Suprapubic skin (tissue), 4 donors: ENCODE results near the gene SLC37A1. TPM values are rescaled to one million over a fixed set of nuclear protein-coding genes. Genes with fewer than 3 reads are reported as not detected.

Source experiments
- DNase-seq, 2 donors: peaks; one replicate each; pipeline ENCODE4 v3.0.0-alpha.2; 2019; ENCODE audit warnings: low spot score in 2 of 2
- H3K27ac ChIP-seq: fragments of 200-600 bp; sonication (generic); one replicate; pipeline ENCODE4 v1.5.1; 2019
- H3K27me3 ChIP-seq: fragments of 200-600 bp; sonication (generic); one replicate; pipeline ENCODE4 v1.5.1; 2019
- H3K36me3 ChIP-seq: fragments of 200-600 bp; sonication (generic); one replicate; pipeline ENCODE4 v1.5.1; 2019
- H3K4me1 ChIP-seq: fragments of 200-600 bp; sonication (generic); one replicate; pipeline ENCODE4 v1.5.1; 2019
- H3K4me3 ChIP-seq: fragments of 200-600 bp; sonication (generic); one replicate; pipeline ENCODE4 v1.5.1; 2019; ENCODE audit warnings: mild to moderate bottlenecking
- H3K9me3 ChIP-seq: fragments of 200-600 bp; sonication (generic); one replicate; pipeline ENCODE4 v1.5.1; 2019
- EP300 ChIP-seq: sonication (generic); formaldehyde crosslinking; IDR thresholded peaks from one replicate; pipeline ENCODE4 v1.6.1; 2017; ENCODE audit warnings: antibody characterized with exemption
- POLR2A ChIP-seq, 2 donors: fragments of 450-650 bp; IDR thresholded peaks; one replicate each; pipeline ENCODE4 v1.6.1; 2017; ENCODE audit warnings: antibody characterized with exemption in 2 of 2, mild to moderate bottlenecking in 2 of 2, moderate library complexity in 2 of 2
- POLR2AphosphoS5 ChIP-seq, 3 donors: sonication (generic); formaldehyde crosslinking; IDR thresholded peaks; one replicate each; pipeline ENCODE4 v1.6.1; 2017; ENCODE audit warnings: antibody characterized with exemption in 3 of 3
- WGBS: methylation state at CpG from one replicate; pipeline ENCODE4 v1.1.5; 2018; 5-methylcytosine and 5-hydroxymethylcytosine counted together
- total RNA-seq, 4 donors: library from RNA; depleted of rRNA; stranded (reverse); fragments of >200 nt; gene quantifications; one replicate each; pipeline ENCODE4 v1.1.0, GENCODE V29; 2016
- TF ChIP-seq, protein P1 (sequence below), 2 donors: fragments of 200-600 bp in 1 of 2; fragments of 450-650 bp in 1 of 2; sonication (generic) in 1 of 2; IDR thresholded peaks; one replicate each; pipeline ENCODE4 v1.5.1; 2016 to 2019; ENCODE audit warnings: antibody characterized with exemption in 2 of 2, mild to moderate bottlenecking in 1 of 2, moderate library complexity in 1 of 2

SLC37A1 gene
- total RNA-seq, 4 donors from 2014 or later = 10.2 to 23.1 (median 19.6) TPM

DNA sequence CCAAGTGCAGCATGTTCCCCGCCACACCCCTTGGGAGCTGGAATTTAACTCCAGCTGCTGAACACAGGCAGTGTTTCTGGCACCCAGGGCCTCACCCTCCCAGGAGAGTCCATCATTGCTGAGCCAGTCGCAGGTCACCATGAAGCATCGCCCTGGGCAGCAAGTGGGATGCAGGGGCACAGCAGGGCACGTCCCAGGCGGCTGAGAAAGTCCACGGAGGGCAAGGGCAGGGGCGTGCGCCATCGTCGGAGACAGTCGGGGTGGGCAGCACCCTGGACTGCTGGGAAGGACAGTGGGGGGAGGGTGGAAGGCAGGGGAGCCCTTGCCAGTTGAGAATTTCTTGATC is 70.6 kb downstream of the SLC37A1 start:
- Histone ChIP-seq H3K27ac (no peak overlapping the region), H3K9me3 (no peaks in the 10 kb centered on the region), H3K4me3 (no peak overlapping the region), H3K36me3 (no peaks in the 10 kb centered on the region), H3K27me3 (no peaks in the 10 kb centered on the region), H3K4me1 (peaks cover 9% of the 10 kb centered on the region)
- DNase-seq = peak in 1 of 2 donors; percentile 44
- 91% methylated on average over 10 of the region's 11 CpGs for WGBS
- no peak for TF ChIP-seq POLR2AphosphoS5 (IDR thresholded peaks at IDR 0.05)
- TF ChIP-seq, protein P1, sequence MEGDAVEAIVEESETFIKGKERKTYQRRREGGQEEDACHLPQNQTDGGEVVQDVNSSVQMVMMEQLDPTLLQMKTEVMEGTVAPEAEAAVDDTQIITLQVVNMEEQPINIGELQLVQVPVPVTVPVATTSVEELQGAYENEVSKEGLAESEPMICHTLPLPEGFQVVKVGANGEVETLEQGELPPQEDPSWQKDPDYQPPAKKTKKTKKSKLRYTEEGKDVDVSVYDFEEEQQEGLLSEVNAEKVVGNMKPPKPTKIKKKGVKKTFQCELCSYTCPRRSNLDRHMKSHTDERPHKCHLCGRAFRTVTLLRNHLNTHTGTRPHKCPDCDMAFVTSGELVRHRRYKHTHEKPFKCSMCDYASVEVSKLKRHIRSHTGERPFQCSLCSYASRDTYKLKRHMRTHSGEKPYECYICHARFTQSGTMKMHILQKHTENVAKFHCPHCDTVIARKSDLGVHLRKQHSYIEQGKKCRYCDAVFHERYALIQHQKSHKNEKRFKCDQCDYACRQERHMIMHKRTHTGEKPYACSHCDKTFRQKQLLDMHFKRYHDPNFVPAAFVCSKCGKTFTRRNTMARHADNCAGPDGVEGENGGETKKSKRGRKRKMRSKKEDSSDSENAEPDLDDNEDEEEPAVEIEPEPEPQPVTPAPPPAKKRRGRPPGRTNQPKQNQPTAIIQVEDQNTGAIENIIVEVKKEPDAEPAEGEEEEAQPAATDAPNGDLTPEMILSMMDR (IDR thresholded peaks at IDR 0.05) = no peak
- no peak for TF ChIP-seq EP300
- TF ChIP-seq POLR2A (IDR thresholded peaks at IDR 0.05) = no peak

- WGBS = 79% methylated on average over 10 of the region's 10 CpGs
- Histone ChIP-seq H3K9me3 (no peaks in the 10 kb centered on the region), H3K4me3 (no peak overlapping the region), H3K27me3 (peaks cover 2% of the 10 kb centered on the region), H3K36me3 (no peaks in the 10 kb centered on the region), H3K27ac (no peak overlapping the region), H3K4me1 (peaks cover 9% of the 10 kb centered on the region)
- TF ChIP-seq, protein P1 (IDR thresholded peaks at IDR 0.05) = no peak
- no peak for TF ChIP-seq EP300
- no peak for TF ChIP-seq POLR2A (IDR thresholded peaks at IDR 0.05)
- TF ChIP-seq POLR2AphosphoS5 (IDR thresholded peaks at IDR 0.05) = no peak
- peak in 1 of 2 donors; percentile 28 for DNase-seq
These were observed 72.2 kb downstream of the SLC37A1 start for GRCh38 chr21:42585881-42586280.

DNA sequence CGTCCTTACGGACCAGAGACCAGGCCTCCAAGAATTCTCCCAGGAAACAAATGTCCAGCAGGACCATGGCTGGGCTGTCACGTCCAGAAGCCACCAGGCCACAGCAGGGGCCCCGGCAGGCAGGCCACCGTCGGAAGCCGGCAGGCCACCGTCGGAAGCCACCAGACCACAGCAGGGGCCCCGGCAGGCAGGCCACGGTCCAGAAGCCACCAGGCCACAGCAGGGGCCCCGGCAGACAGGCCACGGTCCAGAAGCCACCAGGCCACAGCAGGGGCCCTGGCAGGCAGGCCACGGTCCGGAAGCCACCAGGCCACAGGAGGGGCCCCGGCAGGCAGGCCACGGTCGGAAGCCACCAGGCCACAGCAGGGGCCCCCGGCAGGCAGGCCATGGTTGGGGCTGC is 72.8 kb downstream of the SLC37A1 start:
- Histone ChIP-seq H3K27ac (no peak overlapping the region), H3K9me3 (no peaks in the 10 kb centered on the region), H3K27me3 (peaks cover 3% of the 10 kb centered on the region), H3K36me3 (no peaks in the 10 kb centered on the region), H3K4me3 (no peak overlapping the region), H3K4me1 (peaks cover 9% of the 10 kb centered on the region)
- TF ChIP-seq, protein P1 (IDR thresholded peaks at IDR 0.05) = no peak
- TF ChIP-seq POLR2A (IDR thresholded peaks at IDR 0.05) (no peak), EP300 (no peak), POLR2AphosphoS5 (IDR thresholded peaks at IDR 0.05) (no peak)
- DNase-seq = peak; percentile 36 to 45
- 93% methylated on average over 5 of the region's 19 CpGs for WGBS

GRCh38 chr21:42587036-42587435 is 73.4 kb downstream of the SLC37A1 start:
- peaks cover 3% of the 10 kb centered on the region for H3K27me3 ChIP-seq
- H3K36me3 ChIP-seq = no peaks in the 10 kb centered on the region
- peaks cover 9% of the 10 kb centered on the region for H3K4me1 ChIP-seq
- DNase-seq = peak; percentile 39 to 52
- 84% methylated on average over 15 of the region's 15 CpGs for WGBS
- no peak overlapping the region for H3K27ac ChIP-seq
- no peak overlapping the region for H3K4me3 ChIP-seq
- no peaks in the 10 kb centered on the region for H3K9me3 ChIP-seq
- TF ChIP-seq POLR2A (IDR thresholded peaks at IDR 0.05) (no peak), POLR2AphosphoS5 (IDR thresholded peaks at IDR 0.05) (no peak), EP300 (no peak)
- TF ChIP-seq, protein P1 (IDR thresholded peaks at IDR 0.05) = no peak

DNA sequence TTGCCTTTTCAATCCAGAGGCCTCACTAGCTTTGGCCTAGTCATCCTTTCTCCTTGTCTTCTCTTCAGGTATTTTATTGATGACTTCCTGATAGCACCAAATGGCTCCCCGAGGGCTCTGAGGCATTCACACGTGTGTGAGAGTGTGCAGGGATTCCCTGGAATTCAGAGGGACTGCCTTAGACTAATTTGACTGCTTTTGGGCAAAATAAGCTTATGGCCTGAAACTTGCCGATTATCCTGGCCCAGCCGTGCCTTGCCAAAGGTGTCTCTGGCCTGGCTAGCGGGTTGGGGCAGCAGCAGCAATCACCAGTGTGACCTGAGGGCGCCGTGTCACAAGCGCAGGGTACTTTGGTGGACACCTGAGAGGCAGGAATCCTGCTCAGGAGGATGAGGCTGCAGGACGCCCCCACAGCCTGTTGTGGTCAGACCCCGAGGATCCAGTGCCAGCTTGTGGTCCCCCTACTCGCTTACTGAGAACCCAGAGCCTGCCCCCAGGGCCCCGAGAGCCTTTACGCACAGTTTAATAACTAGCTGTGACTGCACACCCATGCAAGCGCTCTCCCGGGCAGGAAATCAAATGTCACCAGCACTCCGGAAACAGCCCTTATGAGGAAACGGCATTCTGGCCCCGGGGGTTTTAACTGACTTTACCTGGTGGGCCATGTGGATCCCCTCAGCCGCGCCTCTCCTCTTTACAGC is 76.9 kb downstream of the SLC37A1 start:
- WGBS = 56% methylated on average over 17 of the region's 20 CpGs
- Histone ChIP-seq H3K36me3 (no peaks in the 10 kb centered on the region), H3K27ac (no peak overlapping the region), H3K4me1 (peaks cover 7% of the 10 kb centered on the region), H3K27me3 (peaks cover 24% of the 10 kb centered on the region), H3K4me3 (no peak overlapping the region), H3K9me3 (no peaks in the 10 kb centered on the region)
- TF ChIP-seq, protein P1 (IDR thresholded peaks at IDR 0.05) = no peak
- TF ChIP-seq EP300 (no peak), POLR2AphosphoS5 (IDR thresholded peaks at IDR 0.05) (no peak), POLR2A (IDR thresholded peaks at IDR 0.05) (no peak)
- DNase-seq = peak in 1 of 2 donors; percentile 60
